NCI-H2029 (cell line): ENCODE measurements around the gene SLC9A5.

Experiments used
- DNase-seq: peaks from one replicate; lab custom pipeline; 2025; lab: John Stamatoyannopoulos, UW

SLC9A5 gene

GRCh38 chr16:67317853-67318252 lies 69.1 kb downstream of the SLC9A5 start:
- no peak for DNase-seq
